GM18505 (cell line): ENCODE measurements around the gene P2RX4.
"Not testable (repeated sequence)": the region's sequence is repeated elsewhere in the genome, so short reads cannot be mapped to it uniquely, and the experiment has no call there.

Experiments
- ATAC-seq: cut with Tn5 transposase; IDR thresholded peaks from one replicate; pipeline ENCODE4 v1.9.1; 2021; ENCODE audit not compliant: unreplicated experiment
- POLR2A ChIP-seq: IDR thresholded peaks from 4 replicates; pipeline ENCODE4 v1.6.1; 2011; ENCODE audit warnings: borderline replicate concordance; ENCODE audit not compliant: insufficient read depth, insufficient read length; ENCODE audit errors: extremely low read depth

The P2RX4 gene

GRCh38 chr12:121198949-121199348 is 11.0 kb upstream of the P2RX4 start:
- no peak for TF ChIP-seq POLR2A
- ATAC-seq = no peak

GRCh38 chr12:121201140-121201539 is 8.8 kb upstream of the P2RX4 start:
- not testable (repeated sequence) for ATAC-seq

GRCh38 chr12:121202407-121203355 is 7.2 kb upstream of the P2RX4 start:
- no peak for ATAC-seq
- no peak for TF ChIP-seq POLR2A

- ATAC-seq = no peak
- no peak for TF ChIP-seq POLR2A
Measured at GRCh38 chr12:121203482-121203881, 6.4 kb upstream of the P2RX4 start.

GRCh38 chr12:121205491-121205890 is 4.4 kb upstream of the P2RX4 start:
- ATAC-seq = no peak

GRCh38 chr12:121208571-121208970 is 1.4 kb upstream of the P2RX4 start:
- ATAC-seq = not testable (repeated sequence)

More at GRCh38 chr12:121205491-121205890, 4.4 kb upstream of the P2RX4 start:
- TF ChIP-seq POLR2A = no peak

GRCh38 chr12:121209221-121209620 is 708 bp upstream of the P2RX4 start:
- no peak for TF ChIP-seq POLR2A
- no peak for ATAC-seq

- TF ChIP-seq POLR2A = no peak
- ATAC-seq = no peak
Measured at GRCh38 chr12:121212875-121213274, 2.9 kb downstream of the P2RX4 start.

- no peak for TF ChIP-seq POLR2A
- ATAC-seq = no peak
Measured at GRCh38 chr12:121214166-121214777, 4.3 kb downstream of the P2RX4 start.

- ATAC-seq = no peak
- TF ChIP-seq POLR2A = no peak
Measured at GRCh38 chr12:121214855-121215745, 5.2 kb downstream of the P2RX4 start.

GRCh38 chr12:121216102-121216501 is 6.2 kb downstream of the P2RX4 start:
- no peak for ATAC-seq
- no peak for TF ChIP-seq POLR2A

GRCh38 chr12:121217063-121217462 is 7.1 kb downstream of the P2RX4 start:
- ATAC-seq = no peak
- TF ChIP-seq POLR2A = no peak

GRCh38 chr12:121217761-121218160 is 7.8 kb downstream of the P2RX4 start:
- TF ChIP-seq POLR2A = no peak
- no peak for ATAC-seq
